OCI-LY7 (cell line): ENCODE data around the gene KLK7.

Source experiments
- CTCF ChIP-seq: fragments of 200-600 bp; sonication (generic); conservative IDR thresholded peaks from 2 replicates; pipeline ENCODE4 v1.5.1; 2014; ENCODE audit warnings: mild to moderate bottlenecking, antibody characterized with exemption, low read length, moderate library complexity, mixed read lengths
- EZH2phosphoT487 ChIP-seq: fragments of 200-600 bp; sonication (generic); IDR thresholded peaks from 2 replicates; pipeline ENCODE4 v1.6.1; 2018; ENCODE audit warnings: low read depth, borderline replicate concordance, mild to moderate bottlenecking, mixed run types, antibody characterized with exemption, low read length, moderate library complexity, mixed read lengths

- TF ChIP-seq CTCF (no peak), EZH2phosphoT487 (no peak)
These were observed 14.3 kb downstream of the KLK7 start, which contains the start of gene KLK6 for GRCh38 chr19:50969413-50969760.
